ENCODE results near the gene RELL1. TPM values are rescaled to one million over a fixed set of nuclear protein-coding genes. Genes with fewer than 3 reads are reported as not detected.

Gene RELL1
- total RNA-seq, 1 donor from 2014 or later, result 22.2 TPM

- peaks cover 70% of the 10 kb centered on the region for H3K36me3 Mint-ChIP-seq (ENCODE audit: low read depth)
- no peak overlapping the region for H3K27ac Mint-ChIP-seq
- H3K27me3 Mint-ChIP-seq (ENCODE audit: low read depth), result no peaks in the 10 kb centered on the region
- DNase-seq (ENCODE audit: low spot score), result no peak
- peaks cover 32% of the 10 kb centered on the region for H3K9me3 Mint-ChIP-seq
- intact Hi-C loops (cut with micrococcal nuclease), result no loop called here
- no peak overlapping the region for H3K4me3 Mint-ChIP-seq (ENCODE audit: low read depth)
- H3K4me1 Mint-ChIP-seq (ENCODE audit: low read depth), result peaks cover 26% of the 10 kb centered on the region
These were observed 29.5 kb downstream of the RELL1 start for GRCh38 chr4:37656649-37657048.

GRCh38 chr4:37653601-37654000 lies 32.6 kb downstream of the RELL1 start:
- intact Hi-C loops (cut with micrococcal nuclease), result no loop called here
- no peak overlapping the region for H3K4me3 Mint-ChIP-seq (ENCODE audit: low read depth)
- peaks cover 25% of the 10 kb centered on the region for H3K4me1 Mint-ChIP-seq (ENCODE audit: low read depth)
- DNase-seq (ENCODE audit: low spot score), result no peak
- peaks cover 67% of the 10 kb centered on the region for H3K36me3 Mint-ChIP-seq (ENCODE audit: low read depth)
- H3K9me3 Mint-ChIP-seq, result peaks cover 27% of the 10 kb centered on the region
- no peak overlapping the region for H3K27ac Mint-ChIP-seq
- no peaks in the 10 kb centered on the region for H3K27me3 Mint-ChIP-seq (ENCODE audit: low read depth)

GRCh38 chr4:37652747-37653527 lies 33.2 kb downstream of the RELL1 start:
- peaks cover 69% of the 10 kb centered on the region for H3K36me3 Mint-ChIP-seq (ENCODE audit: low read depth)

GRCh38 chr4:37651781-37652377 lies 34.3 kb downstream of the RELL1 start:
- H3K9me3 Mint-ChIP-seq, result peaks cover 16% of the 10 kb centered on the region
- peaks cover 30% of the 10 kb centered on the region for H3K4me1 Mint-ChIP-seq (ENCODE audit: low read depth)
- no peaks in the 10 kb centered on the region for H3K27me3 Mint-ChIP-seq (ENCODE audit: low read depth)
- no peak for DNase-seq (ENCODE audit: low spot score)
- H3K4me3 Mint-ChIP-seq (ENCODE audit: low read depth), result no peak overlapping the region
- H3K36me3 Mint-ChIP-seq (ENCODE audit: low read depth), result peaks cover 70% of the 10 kb centered on the region
- intact Hi-C loops (cut with micrococcal nuclease), result no loop called here
- no peak overlapping the region for H3K27ac Mint-ChIP-seq

More at GRCh38 chr4:37652747-37653527, 33.2 kb downstream of the RELL1 start:
- DNase-seq (ENCODE audit: low spot score), result no peak
- Mint-ChIP-seq H3K4me1 (ENCODE audit: low read depth) (peaks cover 30% of the 10 kb centered on the region), H3K27ac (no peak overlapping the region), H3K9me3 (peaks cover 24% of the 10 kb centered on the region), H3K27me3 (ENCODE audit: low read depth) (no peaks in the 10 kb centered on the region), H3K4me3 (ENCODE audit: low read depth) (no peak overlapping the region)
- intact Hi-C loops (cut with micrococcal nuclease), result no loop called here

- no peak overlapping the region for H3K4me3 Mint-ChIP-seq (ENCODE audit: low read depth)
- no peak overlapping the region for H3K27ac Mint-ChIP-seq
- intact Hi-C loops (cut with micrococcal nuclease), result no loop called here
- peaks cover 4% of the 10 kb centered on the region for H3K9me3 Mint-ChIP-seq
- H3K4me1 Mint-ChIP-seq (ENCODE audit: low read depth), result peaks cover 30% of the 10 kb centered on the region
- DNase-seq (ENCODE audit: low spot score), result no peak
- no peaks in the 10 kb centered on the region for H3K27me3 Mint-ChIP-seq (ENCODE audit: low read depth)
- H3K36me3 Mint-ChIP-seq (ENCODE audit: low read depth), result peaks cover 68% of the 10 kb centered on the region
These were observed 35.7 kb downstream of the RELL1 start for GRCh38 chr4:37650481-37650880.

GRCh38 chr4:37649268-37649667 lies 36.9 kb downstream of the RELL1 start:
- Mint-ChIP-seq H3K4me1 (ENCODE audit: low read depth) (peaks cover 32% of the 10 kb centered on the region), H3K27ac (no peak overlapping the region), H3K9me3 (no peaks in the 10 kb centered on the region), H3K4me3 (ENCODE audit: low read depth) (no peak overlapping the region), H3K27me3 (ENCODE audit: low read depth) (no peaks in the 10 kb centered on the region), H3K36me3 (ENCODE audit: low read depth) (peaks cover 65% of the 10 kb centered on the region)
- DNase-seq (ENCODE audit: low spot score), result no peak
- intact Hi-C loops (cut with micrococcal nuclease), result loop anchor here (5.0 kb wide), 1 partner anchor 38 kb away; the partner anchor contains the start of gene RELL1

GRCh38 chr4:37648084-37648817 lies 37.9 kb downstream of the RELL1 start:
- H3K4me3 Mint-ChIP-seq (ENCODE audit: low read depth), result no peak overlapping the region
- H3K27ac Mint-ChIP-seq, result no peak overlapping the region
- DNase-seq (ENCODE audit: low spot score), result no peak
- peaks cover 62% of the 10 kb centered on the region for H3K36me3 Mint-ChIP-seq (ENCODE audit: low read depth)
- H3K4me1 Mint-ChIP-seq (ENCODE audit: low read depth), result peaks cover 26% of the 10 kb centered on the region
- intact Hi-C loops (cut with micrococcal nuclease), result loop anchor here (5.0 kb wide), 1 partner anchor 39 kb away; the partner anchor contains the start of gene RELL1
- H3K27me3 Mint-ChIP-seq (ENCODE audit: low read depth), result no peaks in the 10 kb centered on the region
- H3K9me3 Mint-ChIP-seq, result no peaks in the 10 kb centered on the region

GRCh38 chr4:37646247-37646646 lies 39.9 kb downstream of the RELL1 start:
- Mint-ChIP-seq H3K36me3 (ENCODE audit: low read depth) (peaks cover 59% of the 10 kb centered on the region), H3K27me3 (ENCODE audit: low read depth) (no peaks in the 10 kb centered on the region), H3K27ac (no peak overlapping the region), H3K4me3 (ENCODE audit: low read depth) (no peak overlapping the region), H3K9me3 (no peaks in the 10 kb centered on the region), H3K4me1 (ENCODE audit: low read depth) (peaks cover 18% of the 10 kb centered on the region)
- DNase-seq (ENCODE audit: low spot score), result no peak
- intact Hi-C loops (cut with micrococcal nuclease), result loop anchor here (5.0 kb wide), 1 partner anchor 41 kb away; the partner anchor contains the start of gene RELL1

- peaks cover 59% of the 10 kb centered on the region for H3K36me3 Mint-ChIP-seq (ENCODE audit: low read depth)
- intact Hi-C loops (cut with micrococcal nuclease), result loop anchor here (5.0 kb wide), 1 partner anchor 42 kb away; the partner anchor contains the start of gene RELL1
- H3K4me3 Mint-ChIP-seq (ENCODE audit: low read depth), result no peak overlapping the region
- H3K4me1 Mint-ChIP-seq (ENCODE audit: low read depth), result peaks cover 17% of the 10 kb centered on the region
- H3K9me3 Mint-ChIP-seq, result no peaks in the 10 kb centered on the region
- no peaks in the 10 kb centered on the region for H3K27me3 Mint-ChIP-seq (ENCODE audit: low read depth)
- DNase-seq (ENCODE audit: low spot score), result no peak
- H3K27ac Mint-ChIP-seq, result no peak overlapping the region
These were observed 40.4 kb downstream of the RELL1 start for GRCh38 chr4:37645736-37646135.

- Mint-ChIP-seq H3K4me3 (ENCODE audit: low read depth) (no peak overlapping the region), H3K9me3 (no peaks in the 10 kb centered on the region), H3K36me3 (ENCODE audit: low read depth) (peaks cover 53% of the 10 kb centered on the region), H3K27ac (no peak overlapping the region), H3K4me1 (ENCODE audit: low read depth) (peaks cover 14% of the 10 kb centered on the region), H3K27me3 (ENCODE audit: low read depth) (no peaks in the 10 kb centered on the region)
- intact Hi-C loops (cut with micrococcal nuclease), result loop anchor here (5.0 kb wide), 1 partner anchor 42 kb away; the partner anchor contains the start of gene RELL1
- no peak for DNase-seq (ENCODE audit: low spot score)
These were observed 41.2 kb downstream of the RELL1 start for GRCh38 chr4:37644962-37645361.

GRCh38 chr4:37641886-37642849 lies 44.0 kb downstream of the RELL1 start:
- no peak for DNase-seq (ENCODE audit: low spot score)
- intact Hi-C loops (cut with micrococcal nuclease), result no loop called here
- H3K4me3 Mint-ChIP-seq (ENCODE audit: low read depth), result no peak overlapping the region
- H3K4me1 Mint-ChIP-seq (ENCODE audit: low read depth), result peaks cover 2% of the 10 kb centered on the region
- no peaks in the 10 kb centered on the region for H3K27me3 Mint-ChIP-seq (ENCODE audit: low read depth)
- H3K36me3 Mint-ChIP-seq (ENCODE audit: low read depth), result peaks cover 33% of the 10 kb centered on the region
- H3K27ac Mint-ChIP-seq, result no peak overlapping the region
- H3K9me3 Mint-ChIP-seq, result no peaks in the 10 kb centered on the region

GRCh38 chr4:37641352-37641751 lies 44.8 kb downstream of the RELL1 start:
- Mint-ChIP-seq H3K9me3 (no peaks in the 10 kb centered on the region), H3K36me3 (ENCODE audit: low read depth) (peaks cover 31% of the 10 kb centered on the region), H3K4me1 (ENCODE audit: low read depth) (peaks cover 2% of the 10 kb centered on the region), H3K4me3 (ENCODE audit: low read depth) (no peak overlapping the region), H3K27ac (no peak overlapping the region), H3K27me3 (ENCODE audit: low read depth) (no peaks in the 10 kb centered on the region)
- intact Hi-C loops (cut with micrococcal nuclease), result no loop called here
- no peak for DNase-seq (ENCODE audit: low spot score)

All from activated T-helper 2 cell treated with anti-CD3 and anti-CD28 coated beads, Interferon-gamma antibody, Interleukin-2, Interleukin-4, amounts not matched to agents 10 μg/mL and 5 μg/mL and 100 μg/mL, durations not matched to agents 14 hours and 24 hours and 36 hours (primary cell).